D721Med (cell line): ENCODE measurements around the gene ERCC6L.
"Not testable (repeated sequence)": the region's sequence is repeated elsewhere in the genome, so short reads cannot be mapped to it uniquely, and the experiment has no call there.

Source experiments
- DNase-seq: peaks from one replicate; pipeline ENCODE4 v3.0.0; 2011; ENCODE audit warnings: low spot score; ENCODE audit not compliant: insufficient read length
- FAIRE-seq: peaks from 2 replicates; lab custom pipeline; 2011; peaks lifted over from hg19 to GRCh38; lab: Jason Lieb, UNC
- TF ChIP-seq, protein P1 (sequence below): IDR thresholded peaks from 2 replicates; pipeline ENCODE4 v1.5.1; 2012; ENCODE audit warnings: mild to moderate bottlenecking, control low read depth; ENCODE audit not compliant: insufficient read depth; ENCODE audit errors: missing control alignments

The ERCC6L gene

DNA sequence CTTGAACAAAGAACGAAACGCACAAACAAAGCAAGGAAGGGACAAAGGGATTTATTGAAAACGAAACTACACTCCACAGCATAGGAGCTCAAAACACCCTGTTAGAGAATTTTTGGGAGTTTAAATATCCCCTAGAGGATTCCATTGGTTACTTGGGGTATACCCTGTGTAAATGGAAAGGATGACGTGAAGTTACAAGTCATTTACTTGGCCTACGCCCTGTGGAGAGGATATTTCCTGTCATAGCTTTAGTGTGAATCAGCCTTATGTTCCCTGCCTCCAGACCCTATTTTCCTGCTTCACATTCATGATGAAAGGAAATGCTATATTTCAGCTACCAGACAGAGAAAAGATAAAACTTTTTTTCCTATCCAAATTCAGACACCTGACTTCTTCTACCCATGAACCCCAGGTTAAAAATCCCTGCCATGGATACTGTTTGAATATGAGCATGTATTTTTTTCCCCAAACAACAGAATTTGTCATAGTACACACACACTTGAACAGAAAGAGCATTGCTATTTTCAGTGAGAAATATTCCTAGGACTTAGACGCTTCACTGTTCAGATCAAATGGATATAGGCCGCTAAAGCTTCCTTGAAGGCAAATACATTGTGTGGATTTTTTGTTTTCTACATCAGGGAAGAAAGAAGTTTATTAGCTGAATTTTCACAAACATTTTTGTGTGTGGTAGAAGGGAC, 36.8 kb downstream of the ERCC6L start:
- no peak for FAIRE-seq
- no peak for DNase-seq
- TF ChIP-seq, protein P1, sequence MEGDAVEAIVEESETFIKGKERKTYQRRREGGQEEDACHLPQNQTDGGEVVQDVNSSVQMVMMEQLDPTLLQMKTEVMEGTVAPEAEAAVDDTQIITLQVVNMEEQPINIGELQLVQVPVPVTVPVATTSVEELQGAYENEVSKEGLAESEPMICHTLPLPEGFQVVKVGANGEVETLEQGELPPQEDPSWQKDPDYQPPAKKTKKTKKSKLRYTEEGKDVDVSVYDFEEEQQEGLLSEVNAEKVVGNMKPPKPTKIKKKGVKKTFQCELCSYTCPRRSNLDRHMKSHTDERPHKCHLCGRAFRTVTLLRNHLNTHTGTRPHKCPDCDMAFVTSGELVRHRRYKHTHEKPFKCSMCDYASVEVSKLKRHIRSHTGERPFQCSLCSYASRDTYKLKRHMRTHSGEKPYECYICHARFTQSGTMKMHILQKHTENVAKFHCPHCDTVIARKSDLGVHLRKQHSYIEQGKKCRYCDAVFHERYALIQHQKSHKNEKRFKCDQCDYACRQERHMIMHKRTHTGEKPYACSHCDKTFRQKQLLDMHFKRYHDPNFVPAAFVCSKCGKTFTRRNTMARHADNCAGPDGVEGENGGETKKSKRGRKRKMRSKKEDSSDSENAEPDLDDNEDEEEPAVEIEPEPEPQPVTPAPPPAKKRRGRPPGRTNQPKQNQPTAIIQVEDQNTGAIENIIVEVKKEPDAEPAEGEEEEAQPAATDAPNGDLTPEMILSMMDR = no peak

DNA sequence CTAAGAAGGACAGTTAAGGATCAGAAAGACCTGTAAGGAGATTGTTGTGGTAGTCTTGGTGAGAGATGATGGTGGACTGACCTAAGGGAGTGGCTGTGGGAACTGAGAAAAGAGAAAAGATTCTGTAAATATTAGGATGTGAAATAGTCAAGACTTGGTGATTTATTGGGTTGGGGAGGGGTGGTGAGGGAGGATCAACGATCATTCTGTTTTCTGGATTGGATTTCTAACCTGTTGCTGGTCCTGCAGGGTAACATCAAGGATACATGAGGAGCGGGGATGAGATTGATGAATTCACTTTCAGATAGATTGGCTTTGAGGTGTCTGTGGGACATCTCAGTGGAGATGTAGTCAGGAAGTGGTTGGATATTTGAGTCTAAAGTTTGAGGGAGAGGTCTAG, 55.9 kb downstream of the ERCC6L start:
- no peak for DNase-seq
- TF ChIP-seq, protein P1 = no peak
- FAIRE-seq = no peak

DNA sequence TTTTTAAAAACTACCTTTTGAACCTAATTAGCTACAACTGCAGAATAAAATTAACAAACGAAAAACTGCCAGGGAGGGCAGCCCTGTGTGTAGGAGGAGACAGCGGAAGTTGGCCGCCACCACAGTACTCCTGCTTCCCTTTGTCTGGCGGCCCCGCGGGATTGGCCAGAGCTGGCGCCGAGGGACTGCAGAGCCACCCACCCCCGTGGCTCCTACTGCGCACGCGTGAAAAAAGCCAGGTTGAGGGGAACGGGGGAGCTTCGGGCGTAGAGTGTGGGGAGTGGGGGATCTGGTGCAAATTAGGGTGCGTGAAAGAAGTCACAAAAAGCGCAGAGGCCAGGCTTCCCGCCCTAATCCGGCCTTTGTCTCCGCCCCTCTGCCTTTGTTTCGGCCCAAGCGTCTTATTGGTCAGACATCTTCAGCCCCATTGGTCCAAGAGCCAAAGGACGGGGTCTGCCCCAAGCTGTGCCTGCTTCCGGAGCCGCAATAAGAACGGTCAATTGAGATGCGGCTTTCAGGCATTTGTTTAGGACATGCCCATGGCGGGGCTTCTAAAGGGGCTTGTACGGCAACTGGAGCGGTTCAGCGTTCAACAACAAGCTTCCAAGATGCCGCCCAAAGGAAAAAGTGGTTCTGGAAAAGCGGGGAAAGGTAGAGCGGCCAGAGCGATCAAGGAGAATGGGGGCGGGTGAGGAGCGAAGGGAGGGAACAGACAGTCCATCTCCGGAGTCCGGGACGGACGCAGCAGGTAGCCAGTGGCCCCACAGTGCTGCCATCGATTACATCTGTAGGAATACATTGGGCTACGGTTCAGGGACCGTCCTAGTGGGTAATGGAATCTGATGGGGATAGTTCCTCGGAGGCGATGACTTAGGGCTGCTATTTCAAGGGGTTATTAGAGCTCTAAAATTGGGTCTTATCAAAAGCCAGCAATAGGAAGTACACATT, 57.4 kb downstream of the ERCC6L start, which contains the start of gene PIN4:
TSS of gene PIN4 (plus strand) at position 580 of the 948 bp plus-strand sequence. CDS start at position 609, 29 bp downstream.
- DNase-seq (peak; percentile 27), FAIRE-seq (no peak)
- TF ChIP-seq, protein P1 = no peak

DNA sequence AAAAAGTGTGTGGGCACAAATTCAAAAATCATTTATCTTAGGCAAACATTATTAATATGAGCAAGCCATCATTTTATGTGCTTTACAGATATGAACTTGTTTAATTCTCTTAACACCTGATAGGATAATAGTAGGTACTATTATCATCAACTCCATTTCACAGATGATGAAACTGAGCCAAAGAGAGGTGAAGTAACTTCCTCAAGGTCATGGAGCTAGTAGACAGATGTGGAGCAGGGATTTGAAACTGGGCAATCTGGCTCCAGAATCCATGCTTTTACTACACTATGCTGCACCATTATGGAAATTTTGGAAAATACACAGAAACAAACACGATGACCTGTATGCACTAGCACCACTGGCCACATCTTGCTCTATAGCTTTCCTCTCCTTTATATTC, 58.3 kb downstream of the ERCC6L start:
- FAIRE-seq = peak; percentile 32
- DNase-seq = no peak
- TF ChIP-seq, protein P1 = no peak

DNA sequence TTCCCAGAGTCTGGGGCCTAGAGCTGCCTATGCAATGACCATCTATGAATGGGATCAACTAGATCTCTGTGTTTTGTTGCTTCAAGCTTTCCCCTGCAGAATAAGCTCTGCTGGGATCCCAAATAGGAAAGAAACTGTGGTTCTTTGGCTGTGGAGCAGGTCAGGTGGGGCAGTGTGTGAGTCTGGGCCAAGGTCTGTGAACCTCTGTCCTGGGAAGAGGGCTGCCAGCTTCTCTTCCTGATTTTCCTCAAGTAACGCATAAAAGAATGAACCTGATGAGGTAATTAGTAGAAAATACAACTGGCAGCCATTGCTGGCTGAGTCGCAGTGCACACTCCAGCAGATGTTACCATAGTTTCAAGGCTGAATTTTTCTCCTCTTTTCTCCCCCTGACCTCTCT, 61.8 kb downstream of the ERCC6L start:
- no peak for DNase-seq
- FAIRE-seq = no peak
- TF ChIP-seq, protein P1 = no peak

DNA sequence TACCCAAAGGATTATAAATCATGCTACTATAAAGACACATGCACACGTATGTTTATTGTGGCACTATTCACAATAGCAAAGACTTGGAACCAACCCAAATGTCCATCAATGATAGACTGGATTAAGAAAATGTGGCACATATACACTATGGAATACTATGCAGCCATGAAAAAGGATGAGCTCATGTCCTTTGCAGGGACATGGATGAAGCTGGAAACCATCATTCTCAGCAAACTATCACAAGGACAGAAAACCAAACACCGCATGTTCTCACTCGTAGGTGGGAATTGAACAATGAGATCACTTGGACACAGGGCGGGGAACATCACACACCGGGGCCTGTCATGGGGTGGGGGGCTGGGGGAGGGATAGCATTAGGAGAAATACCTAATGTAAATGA, 62.5 kb downstream of the ERCC6L start:
- DNase-seq, FAIRE-seq: not testable (repeated sequence)

DNA sequence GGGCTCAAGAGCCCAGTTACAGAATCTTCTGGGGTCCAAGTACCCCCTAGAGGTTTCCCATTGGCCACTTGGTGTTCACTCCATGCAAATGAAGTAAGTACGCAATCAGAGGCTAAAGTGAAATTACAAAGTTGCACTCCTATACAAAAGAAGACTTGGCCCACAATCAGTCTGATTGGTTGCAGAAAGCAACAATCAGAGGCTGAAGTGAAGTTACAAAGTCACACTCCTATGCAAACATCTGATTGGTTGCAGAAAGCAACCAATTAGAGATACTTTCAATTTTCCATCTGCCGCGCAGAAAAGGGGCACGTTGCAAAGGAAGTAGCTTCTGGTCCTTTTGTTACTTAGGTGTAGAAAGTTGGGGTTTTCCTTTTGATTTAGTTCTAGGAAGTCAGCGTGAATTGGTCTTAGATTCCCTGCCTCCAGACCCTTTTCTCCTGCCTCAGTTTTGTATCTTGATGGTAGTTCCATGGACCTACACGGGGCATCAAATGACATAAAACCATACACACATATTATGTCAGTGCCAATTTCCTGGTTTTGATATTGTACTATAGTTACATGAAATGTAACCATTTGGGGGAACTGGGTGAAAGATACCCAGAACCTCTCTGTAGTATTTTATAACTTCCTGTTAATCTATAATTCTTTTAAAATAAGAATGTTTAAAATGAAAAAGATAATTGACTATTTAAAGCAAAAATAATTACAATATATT, 69.7 kb downstream of the ERCC6L start:
- no peak for FAIRE-seq

More for the DNA sequence above, 69.7 kb downstream of the ERCC6L start:
- no peak for DNase-seq
- TF ChIP-seq, protein P1 = no peak
